Glutamatergic neuron (in vitro differentiated cells): Measurements from ENCODE around the gene IL18BP. TPM values are rescaled to one million over a fixed set of nuclear protein-coding genes. Genes with fewer than 3 reads are reported as not detected.

ENCODE experiments used
- DNase-seq: peaks from one replicate; pipeline ENCODE4 v3.0.0; 2022
- H3K27ac Mint-ChIP-seq: one replicate; pipeline ENCODE4 v1.8.0; 2020; ENCODE audit warnings: mild to moderate bottlenecking, mixed read lengths, inconsistent platforms; ENCODE audit not compliant: unreplicated experiment
- H3K27me3 Mint-ChIP-seq: one replicate; pipeline ENCODE4 v1.8.0; 2020; ENCODE audit warnings: mild to moderate bottlenecking, moderate library complexity, mixed read lengths, inconsistent platforms; ENCODE audit not compliant: unreplicated experiment
- H3K36me3 Mint-ChIP-seq: one replicate; pipeline ENCODE4 v1.8.0; 2020; ENCODE audit warnings: mild to moderate bottlenecking, mixed read lengths, inconsistent platforms; ENCODE audit not compliant: unreplicated experiment
- H3K4me1 Mint-ChIP-seq: one replicate; pipeline ENCODE4 v1.8.0; 2020; ENCODE audit warnings: mild to moderate bottlenecking, low read depth, mixed read lengths, inconsistent platforms; ENCODE audit not compliant: unreplicated experiment
- H3K4me3 Mint-ChIP-seq: one replicate; pipeline ENCODE4 v1.8.0; 2020; ENCODE audit warnings: mild to moderate bottlenecking, mixed read lengths, inconsistent platforms; ENCODE audit not compliant: unreplicated experiment
- H3K9me3 Mint-ChIP-seq: one replicate; pipeline ENCODE4 v1.8.0; 2020; ENCODE audit warnings: mild to moderate bottlenecking, moderate library complexity, mixed read lengths, inconsistent platforms; ENCODE audit not compliant: unreplicated experiment
- CTCF ChIP-seq: fragments of 200-600 bp; sonication (generic); IDR thresholded peaks from one replicate; pipeline ENCODE4 v1.5.0; 2021; ENCODE audit not compliant: partially characterized antibody, unreplicated experiment
- total RNA-seq: library from RNA; stranded (reverse); fragmentation: NEBNext Ultra II Directional; extraction: Animal tissue kit (Norgen Biotek cat#: 25700); gene quantifications from one replicate; pipeline ENCODE4 v1.2.1, GENCODE V29; 2021; ENCODE audit not compliant: unreplicated experiment

Gene IL18BP
- total RNA-seq, 1 donor from 2014 or later: 13.1 TPM

- Mint-ChIP-seq H3K4me1 (peaks cover 2% of the 10 kb centered on the region), H3K27ac (no peak overlapping the region), H3K36me3 (no peaks in the 10 kb centered on the region), H3K9me3 (no peaks in the 10 kb centered on the region), H3K4me3 (no peak overlapping the region), H3K27me3 (no peaks in the 10 kb centered on the region)
- TF ChIP-seq CTCF: no peak
- no peak for DNase-seq
Measured at GRCh38 chr11:71988050-71988449, 10.7 kb upstream of the IL18BP start.

- Mint-ChIP-seq H3K4me3 (no peak overlapping the region), H3K27ac (no peak overlapping the region), H3K27me3 (no peaks in the 10 kb centered on the region), H3K36me3 (no peaks in the 10 kb centered on the region), H3K4me1 (peaks cover 2% of the 10 kb centered on the region), H3K9me3 (no peaks in the 10 kb centered on the region)
- no peak for TF ChIP-seq CTCF
- no peak for DNase-seq
Measured at GRCh38 chr11:71990701-71991100, 8.0 kb upstream of the IL18BP start.

- Mint-ChIP-seq H3K36me3 (no peaks in the 10 kb centered on the region), H3K27me3 (no peaks in the 10 kb centered on the region), H3K4me3 (no peak overlapping the region), H3K4me1 (peaks cover 2% of the 10 kb centered on the region), H3K9me3 (no peaks in the 10 kb centered on the region), H3K27ac (no peak overlapping the region)
- no peak for DNase-seq
- TF ChIP-seq CTCF: no peak
Measured at GRCh38 chr11:71991494-71991893, 7.2 kb upstream of the IL18BP start.

- Mint-ChIP-seq H3K4me3 (no peak overlapping the region), H3K4me1 (peaks cover 4% of the 10 kb centered on the region), H3K9me3 (no peaks in the 10 kb centered on the region), H3K27me3 (no peaks in the 10 kb centered on the region), H3K27ac (no peak overlapping the region), H3K36me3 (no peaks in the 10 kb centered on the region)
- no peak for DNase-seq
- TF ChIP-seq CTCF: no peak
Measured at GRCh38 chr11:71992136-71992730, 6.5 kb upstream of the IL18BP start.

GRCh38 chr11:71994786-71995185 lies 3.9 kb upstream of the IL18BP start:
- Mint-ChIP-seq H3K27ac (no peak overlapping the region), H3K4me1 (peaks cover 6% of the 10 kb centered on the region)

More at GRCh38 chr11:71994786-71995185, 3.9 kb upstream of the IL18BP start:
- Mint-ChIP-seq H3K4me3 (no peak overlapping the region), H3K9me3 (peaks cover 3% of the 10 kb centered on the region), H3K27me3 (peaks cover 5% of the 10 kb centered on the region), H3K36me3 (no peaks in the 10 kb centered on the region)
- no peak for TF ChIP-seq CTCF
- DNase-seq: no peak
